Astrocyte of the cerebellum (primary cell): ENCODE measurements around the gene DPY19L3.

ENCODE experiments used
- DNase-seq: peaks from one replicate; pipeline ENCODE4 v3.0.0-alpha.2; 2011; ENCODE audit warnings: low read depth
- H3K4me3 ChIP-seq: 2 replicates; pipeline ENCODE4 v1.5.1; 2011; ENCODE audit warnings: mild to moderate bottlenecking, low read depth, low read length, moderate library complexity
- in situ Hi-C: cut with HindIII; loops from 2 replicates; pipeline ENCODE4 v1.10.0; 2017; ENCODE audit warnings: low sequenced_read_pairs
- TF ChIP-seq, protein P1 (sequence below): IDR thresholded peaks from 2 replicates; pipeline ENCODE4 v1.5.1; 2012; ENCODE audit warnings: low read length, low read depth, moderate library complexity, mild to moderate bottlenecking; ENCODE audit errors: missing control alignments

Gene DPY19L3, protein sequence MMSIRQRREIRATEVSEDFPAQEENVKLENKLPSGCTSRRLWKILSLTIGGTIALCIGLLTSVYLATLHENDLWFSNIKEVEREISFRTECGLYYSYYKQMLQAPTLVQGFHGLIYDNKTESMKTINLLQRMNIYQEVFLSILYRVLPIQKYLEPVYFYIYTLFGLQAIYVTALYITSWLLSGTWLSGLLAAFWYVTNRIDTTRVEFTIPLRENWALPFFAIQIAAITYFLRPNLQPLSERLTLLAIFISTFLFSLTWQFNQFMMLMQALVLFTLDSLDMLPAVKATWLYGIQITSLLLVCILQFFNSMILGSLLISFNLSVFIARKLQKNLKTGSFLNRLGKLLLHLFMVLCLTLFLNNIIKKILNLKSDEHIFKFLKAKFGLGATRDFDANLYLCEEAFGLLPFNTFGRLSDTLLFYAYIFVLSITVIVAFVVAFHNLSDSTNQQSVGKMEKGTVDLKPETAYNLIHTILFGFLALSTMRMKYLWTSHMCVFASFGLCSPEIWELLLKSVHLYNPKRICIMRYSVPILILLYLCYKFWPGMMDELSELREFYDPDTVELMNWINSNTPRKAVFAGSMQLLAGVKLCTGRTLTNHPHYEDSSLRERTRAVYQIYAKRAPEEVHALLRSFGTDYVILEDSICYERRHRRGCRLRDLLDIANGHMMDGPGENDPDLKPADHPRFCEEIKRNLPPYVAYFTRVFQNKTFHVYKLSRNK

DNA sequence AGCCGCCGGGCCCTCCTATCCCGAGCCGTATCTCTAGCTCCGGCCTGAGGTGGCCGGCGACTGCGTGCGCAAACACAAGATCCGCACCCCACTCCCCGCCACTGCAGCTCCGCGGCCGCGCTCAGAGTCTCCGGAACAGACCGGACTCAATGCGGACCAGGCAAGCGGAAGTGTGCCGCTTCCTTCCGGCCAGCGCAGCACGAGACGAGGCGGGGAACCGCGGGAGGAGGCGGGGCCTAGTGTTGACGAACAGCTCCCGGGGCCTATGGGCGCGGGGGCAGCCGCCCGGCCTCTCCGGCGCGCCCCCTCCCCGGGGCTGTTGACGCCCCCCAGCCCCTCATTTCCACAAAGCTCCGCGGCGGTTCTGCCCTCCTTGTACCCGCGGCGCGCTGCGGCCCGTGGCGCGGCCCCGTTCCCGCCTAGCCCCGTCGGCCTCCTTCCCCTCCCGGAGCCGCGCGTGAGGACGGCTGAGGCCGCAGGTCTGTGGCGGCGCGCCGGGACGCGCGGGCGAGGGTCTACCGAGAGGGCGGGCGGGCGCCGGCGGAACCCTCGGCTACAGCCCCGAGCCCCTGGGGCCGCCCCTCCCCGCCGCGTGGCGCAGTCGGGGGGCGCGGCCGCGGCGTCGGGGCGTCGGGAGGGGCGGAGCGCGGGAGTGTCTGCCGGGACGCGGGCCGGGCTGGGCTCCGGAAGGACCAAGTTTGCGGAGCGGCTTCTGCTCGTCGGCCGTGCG lies at the start of gene DPY19L3:
Gene DPY19L3, plus strand, starts transcription at position 340 of the 730 bp plus-strand sequence. CDS start 2,484 bp downstream, outside the sequence.
- peak; percentile 75 for DNase-seq
- in situ Hi-C loops = no loop called here
- peak within 1 kb of the TSS; percentile 74 for H3K4me3 ChIP-seq
- TF ChIP-seq, protein P1, sequence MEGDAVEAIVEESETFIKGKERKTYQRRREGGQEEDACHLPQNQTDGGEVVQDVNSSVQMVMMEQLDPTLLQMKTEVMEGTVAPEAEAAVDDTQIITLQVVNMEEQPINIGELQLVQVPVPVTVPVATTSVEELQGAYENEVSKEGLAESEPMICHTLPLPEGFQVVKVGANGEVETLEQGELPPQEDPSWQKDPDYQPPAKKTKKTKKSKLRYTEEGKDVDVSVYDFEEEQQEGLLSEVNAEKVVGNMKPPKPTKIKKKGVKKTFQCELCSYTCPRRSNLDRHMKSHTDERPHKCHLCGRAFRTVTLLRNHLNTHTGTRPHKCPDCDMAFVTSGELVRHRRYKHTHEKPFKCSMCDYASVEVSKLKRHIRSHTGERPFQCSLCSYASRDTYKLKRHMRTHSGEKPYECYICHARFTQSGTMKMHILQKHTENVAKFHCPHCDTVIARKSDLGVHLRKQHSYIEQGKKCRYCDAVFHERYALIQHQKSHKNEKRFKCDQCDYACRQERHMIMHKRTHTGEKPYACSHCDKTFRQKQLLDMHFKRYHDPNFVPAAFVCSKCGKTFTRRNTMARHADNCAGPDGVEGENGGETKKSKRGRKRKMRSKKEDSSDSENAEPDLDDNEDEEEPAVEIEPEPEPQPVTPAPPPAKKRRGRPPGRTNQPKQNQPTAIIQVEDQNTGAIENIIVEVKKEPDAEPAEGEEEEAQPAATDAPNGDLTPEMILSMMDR = no peak

DNA sequence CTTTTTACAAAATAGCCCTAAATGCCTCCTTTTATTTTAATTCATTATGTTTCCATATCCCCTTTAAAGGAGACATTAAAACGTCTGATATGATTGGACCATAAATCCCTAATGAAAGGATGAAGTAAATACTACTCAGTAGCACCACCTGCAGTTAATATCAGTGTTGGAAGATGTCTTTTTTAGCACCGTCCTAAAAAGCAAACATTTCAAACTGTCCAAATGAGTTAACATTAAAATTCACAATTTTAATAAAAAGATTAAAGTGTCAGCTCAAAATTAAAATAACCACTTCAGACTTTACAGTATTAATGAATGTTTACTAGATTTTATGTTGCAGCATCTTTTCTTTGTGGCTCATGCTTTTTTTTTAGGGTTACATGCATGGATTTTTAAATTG lies 47.9 kb upstream of the DPY19L3 start:
- in situ Hi-C loops = no loop called here
- no peak overlapping the region for H3K4me3 ChIP-seq
- DNase-seq = no peak
- TF ChIP-seq, protein P1 = peak; percentile 11

DNA sequence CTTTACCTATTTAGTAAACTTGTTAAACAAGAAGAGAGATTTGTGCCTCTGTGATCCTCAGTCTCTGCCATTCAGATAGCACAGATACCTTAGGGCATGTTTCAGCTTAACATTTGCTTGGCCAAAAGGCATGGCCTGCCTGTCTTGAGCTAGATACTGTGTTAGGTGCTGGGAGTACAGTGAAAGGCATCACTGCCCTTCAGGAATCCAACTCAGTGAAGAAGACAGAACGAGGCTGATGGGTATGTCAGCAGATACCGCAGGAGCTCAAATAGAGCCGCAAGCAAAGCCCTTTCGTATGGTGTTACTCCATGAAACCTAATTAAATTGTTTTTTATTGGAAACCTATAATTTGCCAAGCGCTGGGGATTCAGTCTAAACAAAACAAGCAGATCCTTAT lies 47.2 kb upstream of the DPY19L3 start:
- in situ Hi-C loops = no loop called here
- no peak for DNase-seq
- TF ChIP-seq, protein P1 = no peak
- H3K4me3 ChIP-seq = no peak overlapping the region

DNA sequence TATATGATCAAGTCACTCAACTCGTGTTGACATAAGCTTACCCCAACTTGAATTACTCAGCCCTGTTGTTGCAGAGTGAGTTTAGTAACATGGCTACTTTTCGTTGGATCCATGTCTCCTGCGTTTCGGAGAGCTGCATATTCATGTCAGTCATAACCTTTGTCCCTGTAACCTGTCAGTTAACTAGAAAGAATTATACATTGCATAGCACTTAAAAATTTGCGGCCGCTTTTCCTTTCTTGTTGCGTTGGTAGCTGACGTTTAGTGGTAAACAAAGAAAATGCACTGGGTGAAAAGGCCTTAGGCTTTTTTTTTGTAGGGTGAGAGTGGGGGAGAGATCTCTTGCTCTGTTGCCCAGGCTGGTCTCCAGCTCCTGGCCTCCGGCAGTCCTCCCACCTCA lies 46.0 kb upstream of the DPY19L3 start:
- in situ Hi-C loops = no loop called here
- DNase-seq = no peak
- TF ChIP-seq, protein P1 = no peak
- no peak overlapping the region for H3K4me3 ChIP-seq

DNA sequence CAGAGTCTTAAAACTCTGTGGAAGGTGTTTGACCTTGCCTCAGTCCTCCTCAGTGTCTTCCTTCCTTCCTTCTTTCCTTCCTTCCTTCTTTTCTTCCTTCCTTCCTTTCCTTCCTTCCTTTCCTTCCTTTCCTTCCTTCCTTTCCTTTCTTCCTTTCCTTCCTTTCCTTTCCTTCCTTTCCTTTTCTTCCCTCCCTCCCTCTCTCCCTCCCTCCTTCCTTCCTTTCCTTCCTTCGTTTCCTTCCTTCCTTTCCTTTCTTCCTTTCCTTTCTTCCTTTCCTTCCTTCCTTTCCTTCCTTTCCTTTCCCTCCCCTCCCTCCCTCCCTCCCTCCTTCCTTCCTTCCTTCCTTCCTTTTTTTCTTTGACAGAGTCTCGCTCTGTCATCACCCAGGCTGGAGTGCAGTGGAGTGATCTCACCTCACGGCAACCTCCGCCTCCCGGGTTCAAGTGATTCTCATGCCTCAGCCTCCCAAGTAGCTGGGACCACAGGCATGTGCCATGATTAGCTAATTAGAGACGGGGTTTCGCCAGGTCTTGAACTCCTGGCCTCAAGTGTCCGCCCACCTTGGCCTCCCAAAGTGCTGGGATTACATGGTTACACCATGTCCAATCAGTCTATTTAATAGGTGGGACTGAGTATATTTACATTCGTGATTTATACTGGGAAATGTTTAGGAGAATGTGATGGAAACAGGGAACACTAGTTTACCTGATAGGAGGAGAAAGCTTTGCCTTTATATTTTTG lies 43.8 kb upstream of the DPY19L3 start:
- no peak for DNase-seq
- no peak overlapping the region for H3K4me3 ChIP-seq
- in situ Hi-C loops = no loop called here
- TF ChIP-seq, protein P1 = no peak

DNA sequence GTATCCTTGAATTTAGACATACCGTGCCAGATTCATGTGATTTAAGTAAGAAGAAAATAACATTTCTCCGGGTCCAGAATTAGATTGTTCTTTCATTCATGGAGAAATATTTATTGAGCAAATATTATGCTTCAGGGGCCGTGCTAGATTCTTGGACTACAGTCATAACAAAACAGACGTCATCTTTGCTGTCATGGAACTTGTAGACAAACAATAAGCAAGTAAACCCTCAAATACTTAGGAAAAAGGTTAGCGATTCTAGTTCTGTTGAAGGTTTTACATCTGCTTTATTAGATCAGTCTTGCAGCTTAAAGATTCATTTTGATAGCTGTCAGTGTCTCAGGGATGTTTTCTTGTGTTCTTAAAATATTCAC lies 43.3 kb upstream of the DPY19L3 start:
- DNase-seq = no peak
- TF ChIP-seq, protein P1 = no peak
- no peak overlapping the region for H3K4me3 ChIP-seq
- in situ Hi-C loops = no loop called here
